WI38 (cell line): ENCODE measurements around the gene TSC22D4.

Experiments
- H3K4me3 ChIP-seq: 2 replicates; pipeline ENCODE4 v1.5.1; 2011; ENCODE audit warnings: low read depth, mild to moderate bottlenecking, control low read depth, low read length
- CTCF ChIP-seq: IDR thresholded peaks from 2 replicates; pipeline ENCODE4 v1.5.1; 2012; ENCODE audit warnings: low read depth, mild to moderate bottlenecking, control low read depth, low read length

Gene TSC22D4

GRCh38 chr7:100469227-100470044, 9.6 kb downstream of the TSC22D4 start:
- no peak overlapping the region for H3K4me3 ChIP-seq
- TF ChIP-seq CTCF, result peak; percentile 78

DNA sequence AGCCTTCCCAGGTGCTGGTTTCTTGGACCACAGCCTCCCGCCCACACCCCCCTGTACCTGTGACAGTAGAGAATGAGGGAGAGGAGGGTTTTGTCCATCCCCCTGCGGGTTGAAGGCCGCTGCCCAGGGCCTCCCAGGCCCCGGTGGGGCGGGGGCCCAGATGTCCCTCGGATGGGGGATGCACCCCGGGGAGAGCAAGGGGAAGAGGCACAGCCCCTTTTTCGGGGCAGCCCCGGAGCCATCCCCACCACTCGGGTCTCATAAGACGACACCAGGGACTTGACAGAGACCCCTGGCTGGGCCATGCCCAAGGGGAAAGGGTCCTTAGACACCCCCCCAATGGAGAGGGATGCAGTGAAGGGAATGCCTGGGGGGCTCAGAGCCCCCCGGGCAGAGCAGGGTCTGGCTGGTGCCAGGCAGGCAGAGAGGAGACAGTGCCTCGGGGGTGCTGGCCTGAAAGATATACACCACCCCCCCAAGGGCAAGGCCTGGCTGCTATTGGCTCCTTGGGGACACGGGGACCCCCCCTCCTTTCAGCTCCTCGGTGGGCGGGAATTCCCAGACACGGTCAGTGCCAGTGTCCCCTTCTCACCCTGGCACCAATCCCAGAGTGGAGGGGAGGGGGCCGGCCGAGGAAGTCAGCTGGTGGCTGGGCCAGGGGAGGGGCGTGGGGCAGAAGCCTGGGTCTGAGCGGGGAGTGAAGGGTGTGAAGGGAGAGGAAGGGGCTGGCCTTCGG, 11.2 kb downstream of the TSC22D4 start:
- no peak for TF ChIP-seq CTCF

GRCh38 chr7:100466653-100467605, 12.1 kb downstream of the TSC22D4 start:
- no peak for TF ChIP-seq CTCF
- no peak overlapping the region for H3K4me3 ChIP-seq

More for the DNA sequence above, 11.2 kb downstream of the TSC22D4 start:
- no peak overlapping the region for H3K4me3 ChIP-seq

GRCh38 chr7:100465702-100466311, 13.2 kb downstream of the TSC22D4 start:
- TF ChIP-seq CTCF, result peak; percentile 66
- no peak overlapping the region for H3K4me3 ChIP-seq

GRCh38 chr7:100465299-100465698, 13.7 kb downstream of the TSC22D4 start:
- TF ChIP-seq CTCF, result no peak
- no peak overlapping the region for H3K4me3 ChIP-seq

- no peak for TF ChIP-seq CTCF
- no peak overlapping the region for H3K4me3 ChIP-seq
Measured at GRCh38 chr7:100464791-100465190, 14.2 kb downstream of the TSC22D4 start.
